Retinal pigment epithelial cell (primary cell): ENCODE measurements around the gene ZNF408.
"Not testable (repeated sequence)": the region's sequence is repeated elsewhere in the genome, so short reads cannot be mapped to it uniquely, and the experiment has no call there.

Experiments
- DNase-seq: peaks from one replicate; pipeline ENCODE4 v3.0.0-alpha.2; 2010; ENCODE audit warnings: low read depth
- H3K4me3 ChIP-seq: 2 replicates; pipeline ENCODE4 v1.5.1; 2011; ENCODE audit warnings: mild to moderate bottlenecking, low read length, control low read depth, moderate library complexity
- CTCF ChIP-seq: conservative IDR thresholded peaks from 2 replicates; pipeline ENCODE4 v1.5.1; 2011; ENCODE audit warnings: low read depth, low read length, control low read depth, inconsistent platforms

Gene ZNF408

GRCh38 chr11:46697723-46698122 lies 3.1 kb upstream of the ZNF408 start:
- TF ChIP-seq CTCF = no peak
- no peak for DNase-seq
- H3K4me3 ChIP-seq = no peak overlapping the region

- DNase-seq = no peak
- TF ChIP-seq CTCF = no peak
- H3K4me3 ChIP-seq = no peak overlapping the region
Measured at GRCh38 chr11:46698597-46698996, 2.2 kb upstream of the ZNF408 start.

GRCh38 chr11:46701078-46701654 lies 335 bp downstream of the ZNF408 start:
- no peak for DNase-seq
- H3K4me3 ChIP-seq = peak overlapping the region; percentile 84
- TF ChIP-seq CTCF = no peak

GRCh38 chr11:46705070-46705688 lies 4.3 kb downstream of the ZNF408 start:
- TF ChIP-seq CTCF = no peak
- H3K4me3 ChIP-seq = no peak overlapping the region

GRCh38 chr11:46706886-46707285 lies 6.1 kb downstream of the ZNF408 start:
- no peak for TF ChIP-seq CTCF
- no peak for DNase-seq
- no peak overlapping the region for H3K4me3 ChIP-seq

More at GRCh38 chr11:46705070-46705688, 4.3 kb downstream of the ZNF408 start:
- DNase-seq = no peak

GRCh38 chr11:46709351-46709750 lies 8.5 kb downstream of the ZNF408 start:
- H3K4me3 ChIP-seq, DNase-seq: not testable (repeated sequence)

- peak; percentile 99 for DNase-seq
- H3K4me3 ChIP-seq = no peak overlapping the region
- no peak for TF ChIP-seq CTCF
Measured at GRCh38 chr11:46710821-46711269, 10.0 kb downstream of the ZNF408 start.

- no peak for TF ChIP-seq CTCF
- H3K4me3 ChIP-seq = no peak overlapping the region
- peak; percentile 71 for DNase-seq
Measured at GRCh38 chr11:46711303-46711702, 10.5 kb downstream of the ZNF408 start.
